Stimulated activated CD8-positive, alpha-beta memory T cell treated with anti-CD3 and anti-CD28 coated beads, Interleukin-15, amount 100 ng/mL, for 1 hour (primary cell): Measurements from ENCODE around the gene HELZ.
"Not testable (repeated sequence)": the region's sequence is repeated elsewhere in the genome, so short reads cannot be mapped to it uniquely, and the experiment has no call there.

Experiments used
- DNase-seq: peaks from one replicate; pipeline ENCODE4 v3.0.0-alpha.2; 2020; ENCODE audit warnings: low read depth

HELZ gene

GRCh38 chr17:67245073-67245693, at the start of gene HELZ:
Gene HELZ, minus strand, starts transcription at chr17:67245196. Its CDS starts 26,392 bp downstream, at chr17:67218804.
- DNase-seq = peak; percentile 56

GRCh38 chr17:67293251-67294203, 48.5 kb upstream of the HELZ start:
- DNase-seq = peak; percentile 32

GRCh38 chr17:67290711-67291291, 45.8 kb upstream of the HELZ start:
- no peak for DNase-seq

- no peak for DNase-seq
Observed at GRCh38 chr17:67290244-67290643, 45.2 kb upstream of the HELZ start.

GRCh38 chr17:67289181-67289876, 44.3 kb upstream of the HELZ start:
- DNase-seq = no peak

GRCh38 chr17:67286826-67287225, 41.8 kb upstream of the HELZ start:
- not testable (repeated sequence) for DNase-seq

- no peak for DNase-seq
Observed at GRCh38 chr17:67285360-67285759, 40.4 kb upstream of the HELZ start.

GRCh38 chr17:67283731-67284516, 38.9 kb upstream of the HELZ start:
- DNase-seq = no peak

GRCh38 chr17:67281743-67282142, 36.7 kb upstream of the HELZ start:
- no peak for DNase-seq

- no peak for DNase-seq
Observed at GRCh38 chr17:67281053-67281452, 36.1 kb upstream of the HELZ start.

- no peak for DNase-seq
Observed at GRCh38 chr17:67280279-67280678, 35.3 kb upstream of the HELZ start.

GRCh38 chr17:67279115-67279514, 34.1 kb upstream of the HELZ start:
- no peak for DNase-seq

GRCh38 chr17:67278363-67278762, 33.4 kb upstream of the HELZ start:
- no peak for DNase-seq

GRCh38 chr17:67276075-67276474, 31.1 kb upstream of the HELZ start:
- DNase-seq = no peak

GRCh38 chr17:67274466-67274865, 29.5 kb upstream of the HELZ start:
- DNase-seq = no peak

- no peak for DNase-seq
Observed at GRCh38 chr17:67273900-67274299, 28.9 kb upstream of the HELZ start.

GRCh38 chr17:67272312-67273047, 27.5 kb upstream of the HELZ start:
- no peak for DNase-seq

GRCh38 chr17:67271187-67271586, 26.2 kb upstream of the HELZ start:
- not testable (repeated sequence) for DNase-seq

GRCh38 chr17:67270416-67270815, 25.4 kb upstream of the HELZ start:
- DNase-seq = no peak

GRCh38 chr17:67266496-67266895, 21.5 kb upstream of the HELZ start:
- no peak for DNase-seq
